DND-41 (cell line): ENCODE measurements around the gene TXNRD1.

Experiments
- EZH2 ChIP-seq: IDR thresholded peaks from 3 replicates; pipeline ENCODE4 v1.6.1; 2012; ENCODE audit warnings: borderline replicate concordance, low read depth, mild to moderate bottlenecking, moderate library complexity, low read length, inconsistent platforms; ENCODE audit not compliant: severe bottlenecking
- TF ChIP-seq, protein P1 (sequence below): IDR thresholded peaks from 2 replicates; pipeline ENCODE4 v1.5.1; 2012; ENCODE audit warnings: borderline replicate concordance, low read length, moderate library complexity, mild to moderate bottlenecking; ENCODE audit not compliant: poor library complexity, severe bottlenecking; ENCODE audit errors: extremely low read depth

DNA sequence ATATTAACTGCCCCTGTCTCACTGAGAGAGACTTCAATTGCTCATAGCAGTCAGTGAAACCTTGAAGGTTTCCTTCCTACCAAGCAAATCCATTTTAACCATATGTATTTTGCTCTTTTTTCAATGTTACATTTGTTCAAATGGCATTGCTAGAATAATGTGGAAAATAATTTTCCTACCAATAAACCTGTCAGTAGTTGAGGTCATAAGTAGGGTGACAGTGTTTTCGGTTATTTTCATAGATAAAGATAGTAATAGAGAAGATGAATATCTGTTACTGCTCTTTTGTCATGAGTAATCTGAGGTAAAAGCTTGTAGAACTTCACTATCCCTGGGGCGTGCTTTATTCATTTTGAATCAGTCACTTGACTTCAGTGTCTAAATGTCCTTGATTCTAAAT is 120.5 kb downstream of the TXNRD1 start:
- TF ChIP-seq, protein P1, sequence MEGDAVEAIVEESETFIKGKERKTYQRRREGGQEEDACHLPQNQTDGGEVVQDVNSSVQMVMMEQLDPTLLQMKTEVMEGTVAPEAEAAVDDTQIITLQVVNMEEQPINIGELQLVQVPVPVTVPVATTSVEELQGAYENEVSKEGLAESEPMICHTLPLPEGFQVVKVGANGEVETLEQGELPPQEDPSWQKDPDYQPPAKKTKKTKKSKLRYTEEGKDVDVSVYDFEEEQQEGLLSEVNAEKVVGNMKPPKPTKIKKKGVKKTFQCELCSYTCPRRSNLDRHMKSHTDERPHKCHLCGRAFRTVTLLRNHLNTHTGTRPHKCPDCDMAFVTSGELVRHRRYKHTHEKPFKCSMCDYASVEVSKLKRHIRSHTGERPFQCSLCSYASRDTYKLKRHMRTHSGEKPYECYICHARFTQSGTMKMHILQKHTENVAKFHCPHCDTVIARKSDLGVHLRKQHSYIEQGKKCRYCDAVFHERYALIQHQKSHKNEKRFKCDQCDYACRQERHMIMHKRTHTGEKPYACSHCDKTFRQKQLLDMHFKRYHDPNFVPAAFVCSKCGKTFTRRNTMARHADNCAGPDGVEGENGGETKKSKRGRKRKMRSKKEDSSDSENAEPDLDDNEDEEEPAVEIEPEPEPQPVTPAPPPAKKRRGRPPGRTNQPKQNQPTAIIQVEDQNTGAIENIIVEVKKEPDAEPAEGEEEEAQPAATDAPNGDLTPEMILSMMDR = no peak
- TF ChIP-seq EZH2 = no peak
